ENCODE data around the gene MACROD2.
"Not testable (repeated sequence)": the region's sequence is repeated elsewhere in the genome, so short reads cannot be mapped to it uniquely, and the experiment has no call there.

DNA sequence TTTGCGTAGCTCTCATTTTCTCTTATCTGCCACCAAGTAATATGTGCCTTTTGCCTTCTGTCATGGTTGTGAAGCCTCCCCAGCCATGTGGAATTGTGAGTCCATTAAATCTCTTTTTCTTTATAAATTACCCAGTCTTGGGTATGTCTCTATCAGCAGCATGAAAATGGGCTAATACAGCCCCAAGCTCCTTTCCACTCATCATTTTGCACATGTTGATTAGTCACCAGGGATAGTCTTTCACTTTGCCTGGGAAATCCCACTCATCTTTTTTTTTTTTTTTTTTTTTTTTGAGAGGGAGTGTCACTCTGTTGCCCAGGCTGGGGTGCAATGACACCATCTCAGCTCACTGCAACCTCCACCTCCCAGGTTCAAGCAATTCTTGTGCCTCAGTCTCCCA lies 1541.9 kb downstream of the MACROD2 start:
- not testable (repeated sequence) for TF ChIP-seq ZNF571 (tag by site-specific recombination; IDR thresholded peaks at IDR 0.05); ZNF510 (tag by site-specific recombination; IDR thresholded peaks at IDR 0.05; ENCODE audit: insufficient replicate concordance); ZNF24 (tag by site-specific recombination; IDR thresholded peaks at IDR 0.05); KLF1 (tag by site-specific recombination; IDR thresholded peaks at IDR 0.05); ZNF521 (tag by site-specific recombination; IDR thresholded peaks at IDR 0.05); TCF7L2 (IDR thresholded peaks at IDR 0.05; ENCODE audit: borderline replicate concordance, low read depth, low read length); REPIN1 (tag by site-specific recombination; IDR thresholded peaks at IDR 0.05; ENCODE audit: low read depth); KLF16 (tag by site-specific recombination; IDR thresholded peaks at IDR 0.05)
- TF ChIP-seq, protein P1, sequence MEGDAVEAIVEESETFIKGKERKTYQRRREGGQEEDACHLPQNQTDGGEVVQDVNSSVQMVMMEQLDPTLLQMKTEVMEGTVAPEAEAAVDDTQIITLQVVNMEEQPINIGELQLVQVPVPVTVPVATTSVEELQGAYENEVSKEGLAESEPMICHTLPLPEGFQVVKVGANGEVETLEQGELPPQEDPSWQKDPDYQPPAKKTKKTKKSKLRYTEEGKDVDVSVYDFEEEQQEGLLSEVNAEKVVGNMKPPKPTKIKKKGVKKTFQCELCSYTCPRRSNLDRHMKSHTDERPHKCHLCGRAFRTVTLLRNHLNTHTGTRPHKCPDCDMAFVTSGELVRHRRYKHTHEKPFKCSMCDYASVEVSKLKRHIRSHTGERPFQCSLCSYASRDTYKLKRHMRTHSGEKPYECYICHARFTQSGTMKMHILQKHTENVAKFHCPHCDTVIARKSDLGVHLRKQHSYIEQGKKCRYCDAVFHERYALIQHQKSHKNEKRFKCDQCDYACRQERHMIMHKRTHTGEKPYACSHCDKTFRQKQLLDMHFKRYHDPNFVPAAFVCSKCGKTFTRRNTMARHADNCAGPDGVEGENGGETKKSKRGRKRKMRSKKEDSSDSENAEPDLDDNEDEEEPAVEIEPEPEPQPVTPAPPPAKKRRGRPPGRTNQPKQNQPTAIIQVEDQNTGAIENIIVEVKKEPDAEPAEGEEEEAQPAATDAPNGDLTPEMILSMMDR (tag by site-specific recombination; IDR thresholded peaks at IDR 0.05): not testable (repeated sequence)
- TF ChIP-seq, protein P2, sequence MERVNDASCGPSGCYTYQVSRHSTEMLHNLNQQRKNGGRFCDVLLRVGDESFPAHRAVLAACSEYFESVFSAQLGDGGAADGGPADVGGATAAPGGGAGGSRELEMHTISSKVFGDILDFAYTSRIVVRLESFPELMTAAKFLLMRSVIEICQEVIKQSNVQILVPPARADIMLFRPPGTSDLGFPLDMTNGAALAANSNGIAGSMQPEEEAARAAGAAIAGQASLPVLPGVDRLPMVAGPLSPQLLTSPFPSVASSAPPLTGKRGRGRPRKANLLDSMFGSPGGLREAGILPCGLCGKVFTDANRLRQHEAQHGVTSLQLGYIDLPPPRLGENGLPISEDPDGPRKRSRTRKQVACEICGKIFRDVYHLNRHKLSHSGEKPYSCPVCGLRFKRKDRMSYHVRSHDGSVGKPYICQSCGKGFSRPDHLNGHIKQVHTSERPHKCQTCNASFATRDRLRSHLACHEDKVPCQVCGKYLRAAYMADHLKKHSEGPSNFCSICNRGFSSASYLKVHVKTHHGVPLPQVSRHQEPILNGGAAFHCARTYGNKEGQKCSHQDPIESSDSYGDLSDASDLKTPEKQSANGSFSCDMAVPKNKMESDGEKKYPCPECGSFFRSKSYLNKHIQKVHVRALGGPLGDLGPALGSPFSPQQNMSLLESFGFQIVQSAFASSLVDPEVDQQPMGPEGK (tag by site-specific recombination; IDR thresholded peaks at IDR 0.05): not testable (repeated sequence)
